Nephron progenitor cell (in vitro differentiated cells): ENCODE results near the gene GATAD2B.
A peak's percentile ranks its signal among the peaks of the same experiment; 100 is the strongest.
"Not testable (repeated sequence)": the region's sequence is repeated elsewhere in the genome, so short reads cannot be mapped to it uniquely, and the experiment has no call there.

Experiments
- DNase-seq: peaks from one replicate; pipeline ENCODE4 v3.0.0; 2021
- H3K27ac Mint-ChIP-seq: 2 replicates; pipeline ENCODE4 v1.8.0; 2021; ENCODE audit warnings: mild to moderate bottlenecking, moderate library complexity, mixed read lengths
- H3K27me3 Mint-ChIP-seq: 2 replicates; pipeline ENCODE4 v1.8.0; 2021; ENCODE audit warnings: mild to moderate bottlenecking, low read depth, mixed read lengths; ENCODE audit not compliant: poor library complexity
- H3K36me3 Mint-ChIP-seq: 2 replicates; pipeline ENCODE4 v1.8.0; 2021; ENCODE audit warnings: low read depth, mixed read lengths
- H3K4me1 Mint-ChIP-seq: 2 replicates; pipeline ENCODE4 v1.8.0; 2021; ENCODE audit warnings: mixed read lengths
- H3K4me3 Mint-ChIP-seq: 2 replicates; pipeline ENCODE4 v1.8.0; 2021; ENCODE audit warnings: mild to moderate bottlenecking, moderate library complexity, mixed read lengths
- H3K9me3 Mint-ChIP-seq: 2 replicates; pipeline ENCODE4 v1.8.0; 2021; ENCODE audit warnings: mild to moderate bottlenecking, moderate library complexity, mixed read lengths
- CTCF ChIP-seq: fragments of 200-600 bp; sonication (generic); IDR thresholded peaks from 2 replicates; pipeline ENCODE4 v1.5.0; 2021; ENCODE audit warnings: antibody characterized with exemption

GATAD2B gene

GRCh38 chr1:153767519-153767918 lies 155.3 kb downstream of the GATAD2B start:
- DNase-seq: no peak
- Mint-ChIP-seq H3K36me3 (peaks cover 64% of the 10 kb centered on the region), H3K27ac (no peak overlapping the region), H3K4me3 (no peak overlapping the region), H3K9me3 (no peaks in the 10 kb centered on the region), H3K4me1 (peaks cover 20% of the 10 kb centered on the region), H3K27me3 (peaks cover 4% of the 10 kb centered on the region)
- TF ChIP-seq CTCF: no peak

- not testable (repeated sequence) for H3K9me3 Mint-ChIP-seq, DNase-seq, H3K27me3 Mint-ChIP-seq, H3K4me3 Mint-ChIP-seq, H3K27ac Mint-ChIP-seq
- Mint-ChIP-seq H3K4me1 (peaks cover 20% of the 10 kb centered on the region), H3K36me3 (peaks cover 66% of the 10 kb centered on the region)
These were observed 156.1 kb downstream of the GATAD2B start for GRCh38 chr1:153766663-153767062.

- Mint-ChIP-seq H3K9me3 (no peaks in the 10 kb centered on the region), H3K36me3 (peaks cover 82% of the 10 kb centered on the region), H3K4me1 (peaks cover 6% of the 10 kb centered on the region), H3K4me3 (no peak overlapping the region), H3K27me3 (no peaks in the 10 kb centered on the region), H3K27ac (no peak overlapping the region)
- no peak for DNase-seq
- TF ChIP-seq CTCF: no peak
These were observed 158.5 kb downstream of the GATAD2B start for GRCh38 chr1:153764310-153764709.

- no peak for DNase-seq
- peaks cover 8% of the 10 kb centered on the region for H3K4me1 Mint-ChIP-seq
- no peak overlapping the region for H3K4me3 Mint-ChIP-seq
- H3K27ac Mint-ChIP-seq: peak overlapping the region; percentile 94
- H3K27me3 Mint-ChIP-seq: no peaks in the 10 kb centered on the region
- TF ChIP-seq CTCF: no peak
- no peaks in the 10 kb centered on the region for H3K9me3 Mint-ChIP-seq
- peaks cover 82% of the 10 kb centered on the region for H3K36me3 Mint-ChIP-seq
These were observed 159.2 kb downstream of the GATAD2B start for GRCh38 chr1:153763365-153764225.

GRCh38 chr1:153760440-153760839 lies 162.3 kb downstream of the GATAD2B start:
- Mint-ChIP-seq H3K27me3 (no peaks in the 10 kb centered on the region), H3K36me3 (peaks cover 76% of the 10 kb centered on the region), H3K27ac (peak overlapping the region; percentile 36), H3K4me1 (peaks cover 16% of the 10 kb centered on the region), H3K9me3 (no peaks in the 10 kb centered on the region), H3K4me3 (no peak overlapping the region)
- TF ChIP-seq CTCF: no peak
- DNase-seq: no peak
